Body of pancreas (tissue), 4 donors: Measurements from ENCODE around the gene PARP8.

Experiments used
- CTCF ChIP-seq, 7 experiments: fragments of 450-650 bp in 4 of 7; fragments of 200-600 bp in 3 of 7; sonication (generic) in 3 of 7; IDR thresholded peaks; one replicate each; pipeline ENCODE4 v1.5.1; 2016 to 2019; ENCODE audit warnings: antibody characterized with exemption in 7 of 7
- POLR2A ChIP-seq, 3 donors: fragments of 450-650 bp; IDR thresholded peaks; one replicate each; pipeline ENCODE4 v1.6.1; 2016; ENCODE audit warnings: antibody characterized with exemption in 3 of 3, mild to moderate bottlenecking in 2 of 3

- TF ChIP-seq CTCF (IDR thresholded peaks at IDR 0.05) (no peak), POLR2A (IDR thresholded peaks at IDR 0.05) (no peak)
Observed at GRCh38 chr5:50853151-50853550, 186.7 kb downstream of the PARP8 start.
